ENCODE measurements around the gene CCDC85B.

CCDC85B gene

DNA sequence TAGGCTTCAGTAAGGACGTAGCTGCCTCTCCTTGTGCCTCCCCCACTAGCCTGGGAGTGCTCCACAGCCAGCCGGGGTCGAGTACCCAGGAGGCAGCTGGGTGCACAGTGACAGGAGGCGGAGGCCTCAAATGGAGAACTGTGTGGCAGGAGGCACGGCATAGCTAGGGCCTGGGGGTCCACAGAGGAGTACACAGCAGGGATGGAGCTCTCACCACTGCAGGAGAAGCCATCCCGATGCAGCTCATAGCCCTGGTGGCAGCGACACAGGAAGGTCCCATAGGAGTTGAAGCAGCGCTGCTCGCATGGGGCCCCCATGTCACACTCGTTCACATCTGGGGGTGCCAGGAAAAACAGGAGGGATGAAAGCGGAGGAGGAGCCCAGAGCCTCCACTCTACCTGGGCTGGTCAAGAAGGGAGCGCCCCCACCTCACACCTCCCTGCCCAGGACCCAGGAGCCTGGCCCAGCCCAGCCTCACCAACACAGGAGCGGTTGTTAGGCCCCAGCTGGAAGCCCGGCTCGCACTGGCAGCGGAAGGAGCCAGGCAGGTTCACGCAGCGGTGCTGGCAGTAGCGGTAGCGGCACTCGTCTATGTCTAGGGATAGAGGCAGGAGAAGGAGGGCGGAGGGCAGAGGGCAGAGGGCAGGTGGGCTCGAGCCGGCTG is 20.7 kb upstream of the CCDC85B start:
- no peak for DNase-seq (ENCODE audit: low read depth in 3 of 3)

- no peak for DNase-seq (ENCODE audit: low read depth in 3 of 3)
Measured at GRCh38 chr11:65870307-65870658, 20.2 kb upstream of the CCDC85B start.

DNA sequence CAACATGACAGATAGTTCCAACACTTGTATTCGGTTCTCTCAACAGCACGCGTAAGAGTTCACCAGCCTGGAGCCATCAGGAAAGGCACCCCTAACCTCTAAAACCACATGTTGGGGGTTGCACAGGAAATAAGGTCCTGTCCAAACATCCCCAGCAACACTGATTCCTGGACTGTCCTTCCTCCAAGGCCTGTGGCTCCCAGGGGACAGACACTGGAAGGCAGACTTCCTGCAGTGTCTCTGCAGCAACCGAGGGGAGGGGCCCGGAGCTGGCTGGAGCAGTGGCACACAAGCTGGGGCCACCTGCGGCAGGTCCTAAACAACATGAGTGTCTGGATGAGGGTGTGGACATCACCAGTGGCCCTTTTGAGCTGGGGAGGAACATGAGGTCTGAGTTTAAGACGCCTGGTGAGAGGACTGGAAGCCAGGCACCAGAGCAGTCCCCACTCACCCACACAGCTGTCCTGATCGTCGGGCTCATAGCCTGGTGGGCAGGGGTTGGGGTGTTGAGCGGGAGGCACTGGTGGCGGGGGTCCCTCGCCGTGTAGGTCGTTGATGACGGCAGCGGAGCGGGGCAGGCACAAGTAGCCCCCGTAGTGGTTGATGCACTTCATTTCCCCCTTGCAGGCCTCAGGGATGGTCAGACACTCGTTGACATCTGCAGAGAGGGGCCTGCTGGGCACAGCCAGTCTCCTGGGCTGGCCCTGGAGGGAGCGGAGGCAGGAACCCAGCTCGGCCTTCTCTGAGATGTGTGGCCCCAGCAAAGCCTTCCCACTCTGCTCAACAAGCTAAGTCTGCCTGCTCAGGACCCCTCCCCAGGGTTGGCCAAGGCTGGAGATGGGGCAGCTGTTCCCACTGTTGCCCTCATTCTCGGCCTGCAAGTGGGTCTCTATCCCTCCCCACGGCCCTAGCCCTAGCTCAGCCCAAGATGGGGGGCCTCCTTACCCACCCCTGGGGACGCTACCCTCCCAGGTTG is 19.5 kb upstream of the CCDC85B start:
- DNase-seq (ENCODE audit: low read depth in 3 of 3) = no peak

DNA sequence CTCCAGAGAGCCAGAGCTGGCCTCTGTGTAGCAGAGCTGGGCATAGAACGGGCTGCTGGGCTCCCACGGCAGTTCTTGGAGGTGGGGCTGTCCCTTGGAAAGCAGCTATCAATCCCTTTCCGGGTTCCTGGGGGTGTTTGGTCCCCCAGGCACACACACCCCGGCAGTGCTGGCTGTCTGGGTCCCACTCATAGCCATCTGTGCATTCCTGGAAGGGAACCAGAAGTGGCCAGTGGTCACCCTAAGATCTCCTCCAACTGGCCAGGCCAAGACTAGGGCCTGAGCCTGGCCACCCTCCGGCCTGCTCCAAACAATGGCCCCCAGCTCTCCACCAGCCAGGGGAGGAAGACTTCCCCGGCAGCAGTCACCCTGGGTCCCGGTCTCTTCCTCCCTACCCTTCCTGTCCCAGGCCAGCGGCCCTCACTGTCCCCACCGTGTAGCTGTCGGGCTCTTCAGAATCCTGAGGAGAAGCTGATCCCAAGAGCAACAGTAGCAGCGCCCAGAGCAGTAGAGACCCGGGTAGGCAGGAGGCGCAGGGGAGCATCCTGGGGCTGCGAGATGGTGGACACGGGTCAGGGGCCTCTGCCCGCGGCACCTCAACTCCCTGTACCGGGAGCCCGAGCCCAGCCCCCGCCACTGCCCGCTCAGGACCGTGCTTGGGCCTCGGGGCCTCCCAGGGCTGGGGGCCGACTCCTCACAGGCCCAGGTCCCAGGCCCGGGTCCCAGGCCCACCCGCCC is 18.5 kb upstream of the CCDC85B start:
- DNase-seq (ENCODE audit: low read depth in 3 of 3) = no peak

GRCh38 chr11:65872586-65873317 is 17.7 kb upstream of the CCDC85B start, which contains the start of gene EFEMP2:
Gene EFEMP2, minus strand, starts transcription at chr11:65872800. Its CDS starts 446 bp downstream, at chr11:65872354.
- no peak for DNase-seq (ENCODE audit: low read depth in 3 of 3)

GRCh38 chr11:65873318-65874156 is 16.9 kb upstream of the CCDC85B start:
- DNase-seq (ENCODE audit: low read depth in 3 of 3) = peak; percentile 93 to 97 (median 96)

DNA sequence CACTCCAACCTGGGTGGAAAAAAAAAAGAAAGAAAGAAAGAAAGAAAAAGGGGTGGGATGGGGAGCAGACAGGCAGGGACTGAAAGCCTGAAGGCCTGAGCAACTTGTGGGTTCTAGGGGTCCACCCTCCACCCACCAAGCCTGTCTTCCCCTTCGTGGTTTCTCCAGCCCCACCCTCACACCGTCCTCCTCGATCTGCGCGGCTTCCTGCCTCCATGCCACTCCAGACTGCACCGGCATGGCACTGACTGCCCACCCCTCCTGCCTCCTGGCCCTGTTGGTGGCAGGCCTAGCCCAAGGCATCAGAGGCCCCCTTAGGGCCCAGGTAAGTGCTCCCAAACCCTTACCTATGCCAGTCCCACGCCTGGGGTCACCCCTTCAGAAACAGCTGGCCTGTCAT is 10.9 kb upstream of the CCDC85B start, which contains the start of gene CTSW:
TSS of gene CTSW (plus strand) at position 221 of the 400 bp plus-strand sequence. CDS start at position 239, 18 bp downstream.
- no peak for DNase-seq (ENCODE audit: low read depth in 3 of 3)

- no peak for DNase-seq (ENCODE audit: low read depth in 3 of 3)
Measured at GRCh38 chr11:65880027-65880426, 10.4 kb upstream of the CCDC85B start.

GRCh38 chr11:65880844-65881421 is 9.5 kb upstream of the CCDC85B start:
- no peak for DNase-seq (ENCODE audit: low read depth in 3 of 3)

DNA sequence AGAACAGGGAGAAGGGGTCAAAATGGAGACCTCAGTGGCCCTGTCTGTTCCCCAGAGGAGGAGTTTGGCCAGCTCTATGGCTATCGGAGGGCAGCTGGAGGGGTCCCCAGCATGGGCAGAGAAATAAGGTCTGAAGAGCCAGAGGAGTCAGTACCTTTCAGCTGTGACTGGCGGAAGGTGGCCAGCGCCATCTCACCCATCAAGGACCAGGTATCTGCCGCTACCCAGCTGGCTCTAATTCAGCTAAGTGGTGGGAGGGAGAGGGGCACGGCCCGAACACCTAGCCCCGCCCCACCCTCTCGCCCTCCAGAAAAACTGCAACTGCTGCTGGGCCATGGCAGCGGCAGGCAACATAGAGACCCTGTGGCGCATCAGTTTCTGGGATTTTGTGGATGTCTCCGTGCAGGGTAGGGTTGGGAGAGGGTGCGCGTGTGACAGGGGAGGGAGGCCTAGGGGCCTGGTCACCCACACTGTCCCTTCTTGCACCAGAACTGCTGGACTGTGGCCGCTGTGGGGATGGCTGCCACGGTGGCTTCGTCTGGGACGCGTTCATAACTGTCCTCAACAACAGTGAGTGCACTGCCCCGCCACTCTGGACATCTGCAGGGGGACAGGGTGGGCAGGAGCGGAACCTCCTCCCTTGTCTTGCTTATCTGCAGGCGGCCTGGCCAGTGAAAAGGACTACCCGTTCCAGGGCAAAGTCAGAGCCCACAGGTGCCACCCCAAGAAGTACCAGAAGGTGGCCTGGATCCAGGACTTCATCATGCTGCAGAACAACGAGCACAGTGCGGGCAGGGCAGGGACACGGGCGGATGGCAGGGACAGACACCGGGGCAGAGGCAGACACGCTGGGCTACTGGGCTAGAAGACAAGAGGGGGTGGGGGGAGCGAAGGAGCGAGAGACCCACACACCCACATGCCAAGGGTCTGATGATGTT is 8.1 kb upstream of the CCDC85B start:
- DNase-seq (ENCODE audit: low read depth in 3 of 3) = no peak

DNA sequence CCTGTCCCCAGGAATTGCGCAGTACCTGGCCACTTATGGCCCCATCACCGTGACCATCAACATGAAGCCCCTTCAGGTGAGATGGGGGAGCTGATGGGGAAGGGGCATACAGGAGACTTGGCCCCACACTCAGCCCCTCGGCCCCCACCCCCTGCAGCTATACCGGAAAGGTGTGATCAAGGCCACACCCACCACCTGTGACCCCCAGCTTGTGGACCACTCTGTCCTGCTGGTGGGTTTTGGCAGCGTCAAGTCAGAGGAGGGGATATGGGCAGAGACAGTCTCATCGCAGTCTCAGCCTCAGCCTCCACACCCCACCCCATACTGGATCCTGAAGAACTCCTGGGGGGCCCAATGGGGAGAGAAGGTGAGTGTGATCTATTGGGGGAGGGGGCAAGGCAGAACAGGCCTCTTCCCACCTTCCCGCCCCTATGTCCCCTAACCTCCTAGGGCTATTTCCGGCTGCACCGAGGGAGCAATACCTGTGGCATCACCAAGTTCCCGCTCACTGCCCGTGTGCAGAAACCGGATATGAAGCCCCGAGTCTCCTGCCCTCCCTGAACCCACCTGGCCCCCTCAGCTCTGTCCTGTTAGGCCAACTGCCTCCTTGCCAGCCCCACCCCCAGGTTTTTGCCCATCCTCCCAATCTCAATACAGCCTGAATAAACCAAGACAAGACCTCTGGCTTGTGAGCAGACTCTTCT is 7.3 kb upstream of the CCDC85B start:
- no peak for DNase-seq (ENCODE audit: low read depth in 3 of 3)

DNA sequence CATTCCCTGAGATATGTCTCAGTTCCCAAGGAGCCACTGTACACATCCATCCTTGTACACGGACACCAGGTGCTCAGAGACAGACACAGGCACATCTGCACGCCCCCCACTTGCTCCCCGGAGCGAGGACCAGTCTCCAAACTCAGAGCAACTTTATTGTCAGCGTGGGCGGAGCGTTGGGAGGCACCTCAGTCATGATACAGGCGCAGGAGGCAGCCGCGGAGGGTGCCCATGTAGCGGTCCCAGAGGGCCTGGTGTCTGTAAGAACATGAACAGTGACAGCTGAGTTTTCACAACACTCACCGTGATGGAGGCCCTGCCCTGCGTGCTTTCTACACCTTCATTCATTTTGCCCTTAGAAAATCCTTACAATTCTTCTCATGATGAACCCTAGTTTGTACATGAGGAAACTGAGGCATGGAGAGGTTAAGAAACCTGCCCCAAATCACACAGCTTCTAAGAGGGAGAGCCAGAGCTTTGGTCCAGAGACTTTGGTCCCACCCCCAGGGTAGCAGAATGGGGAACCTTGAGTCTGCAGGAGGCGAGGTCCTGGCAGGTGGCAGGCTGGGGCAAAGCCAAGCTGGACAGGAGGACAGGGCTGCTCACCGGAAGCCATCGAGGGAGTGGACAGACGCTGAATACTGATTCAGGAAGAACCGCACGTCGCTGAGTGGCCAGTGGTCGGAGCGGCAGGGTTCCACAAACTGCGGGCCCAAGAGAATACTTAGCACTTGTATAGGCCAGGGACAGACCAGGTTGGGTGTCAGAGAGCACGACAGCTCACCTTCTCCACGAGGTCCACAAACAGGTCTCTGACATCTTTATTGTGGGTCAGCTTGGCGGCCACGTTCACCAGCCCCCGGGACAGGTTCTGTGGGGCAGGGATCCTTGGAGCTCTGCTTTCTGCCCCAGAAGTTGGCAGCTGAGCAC is 6.4 kb upstream of the CCDC85B start:
- DNase-seq (ENCODE audit: low read depth in 3 of 3) = no peak

DNA sequence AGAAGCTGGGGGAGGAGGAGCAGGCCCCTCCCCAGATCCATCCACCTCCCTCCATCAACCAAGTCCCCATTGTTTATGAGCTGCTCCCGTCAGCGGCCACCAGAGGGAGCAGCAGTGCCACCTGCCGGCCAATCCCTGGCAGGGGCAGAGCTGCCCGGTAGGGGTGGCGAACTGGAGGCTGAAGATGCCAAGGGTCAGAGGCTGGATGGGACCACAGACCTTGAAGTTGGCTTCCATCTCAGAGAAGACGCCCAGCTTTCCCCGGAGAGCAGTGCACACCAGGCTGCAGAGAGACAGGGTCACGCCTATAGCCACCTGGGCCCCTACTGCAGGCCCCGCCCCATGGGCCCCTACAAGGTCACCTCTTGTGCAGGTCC is 5.8 kb upstream of the CCDC85B start:
- peak; percentile 63 to 70 (median 67) for DNase-seq (ENCODE audit: low read depth in 3 of 3)

GRCh38 chr11:65885231-65885630 is 5.2 kb upstream of the CCDC85B start:
- DNase-seq (ENCODE audit: low read depth in 3 of 3) = no peak

DNA sequence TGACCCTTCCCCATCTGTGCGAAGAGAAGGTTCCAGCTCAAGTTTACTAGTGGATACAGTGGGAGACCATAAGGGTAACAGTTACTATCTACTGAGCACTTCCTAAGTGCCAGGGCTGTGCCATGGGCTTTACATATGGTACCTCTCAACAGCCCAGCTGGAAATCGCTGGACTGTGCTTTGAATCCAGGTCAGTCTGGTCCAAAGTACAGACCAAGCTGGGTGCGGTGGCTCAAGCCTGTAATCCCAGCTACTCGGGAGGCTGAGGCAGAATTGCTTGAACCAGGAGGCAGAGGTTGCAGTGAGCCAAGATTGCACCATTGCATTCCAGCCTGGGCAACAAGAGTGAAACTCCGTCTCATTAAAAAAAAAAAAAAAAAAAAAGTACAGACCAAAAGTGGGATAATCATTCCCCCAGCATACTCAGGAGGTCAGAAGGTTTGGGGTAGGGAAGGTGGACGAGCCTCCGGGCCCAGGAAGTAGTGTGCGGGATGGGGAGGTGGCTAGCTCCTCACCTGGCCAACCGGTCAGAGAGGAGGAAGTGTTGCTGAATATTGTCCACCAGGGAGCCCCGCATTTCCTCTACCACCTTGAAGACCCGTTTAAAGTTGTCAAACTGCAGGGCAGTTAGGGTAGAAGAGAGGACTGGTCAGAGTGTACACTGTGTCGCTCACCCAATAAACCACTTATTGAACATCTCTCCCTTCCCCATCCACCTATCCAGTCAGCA is 4.5 kb upstream of the CCDC85B start:
- no peak for DNase-seq (ENCODE audit: low read depth in 3 of 3)

All from stimulated activated CD4-positive, alpha-beta T cell treated with anti-CD3 and anti-CD28 coated beads, TNF-alpha, amount 100 ng/mL, for 4 hours (primary cell).